PC-3 (cell line): Measurements from ENCODE around the gene CHSY3.

Source experiments
- CTCF ChIP-seq: fragments of 300-600 bp; sonication (generic); conservative IDR thresholded peaks from 2 replicates; pipeline ENCODE4 v1.5.1; 2017; ENCODE audit warnings: antibody characterized with exemption, low read depth, mild to moderate bottlenecking, low read length
- EZH2 ChIP-seq: fragments of 300-600 bp; sonication (generic); IDR thresholded peaks from one replicate; pipeline ENCODE4 v1.6.1; 2017; ENCODE audit warnings: antibody characterized with exemption, mild to moderate bottlenecking, low read length; ENCODE audit not compliant: unreplicated experiment

DNA sequence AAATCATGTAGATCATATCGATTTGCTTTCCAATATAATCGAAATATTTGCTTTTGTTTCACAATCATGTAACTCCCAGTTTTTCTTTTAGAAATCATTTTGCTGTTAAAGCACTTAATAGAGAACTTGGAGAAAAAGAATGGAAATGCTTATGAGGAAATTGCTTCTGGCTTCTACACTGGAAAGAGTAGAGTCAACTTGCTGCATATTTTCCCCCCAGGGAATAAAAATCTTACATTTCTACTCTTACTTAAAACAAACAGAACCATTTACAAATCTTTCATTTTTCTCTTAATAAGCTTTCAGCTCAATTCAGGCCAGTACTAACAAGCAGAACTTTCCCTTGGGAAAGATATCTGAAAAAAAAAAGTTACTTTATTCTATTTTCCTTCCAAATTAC lies 312.0 kb downstream of the CHSY3 start:
- TF ChIP-seq CTCF, result no peak
- TF ChIP-seq EZH2, result no peak
